ENCODE measurements around the gene KANK3.

GRCh38 chr19:8336072-8336569 lies 6.9 kb downstream of the KANK3 start:
- TF ChIP-seq EZH2phosphoT487 (IDR thresholded peaks at IDR 0.05; ENCODE audit: low read length) (no peak), EZH2 (optimal IDR thresholded peaks at IDR 0.05; ENCODE audit: low read depth, low read length) (no peak), CTCF (IDR thresholded peaks at IDR 0.05; ENCODE audit: low read length) (no peak)

Measured in MM.1S (cell line).